B cell (primary cell): ENCODE data around the gene TAX1BP1. TPM values are rescaled to one million over a fixed set of nuclear protein-coding genes. Genes with fewer than 3 reads are reported as not detected.

ENCODE experiments used
- ATAC-seq: fragments of 200-7000 bp; cut with Tn5 transposase; one replicate; pipeline ENCODE4 v1.10.0; 2021; ENCODE audit warnings: low read depth, mild to moderate bottlenecking, moderate number of reproducible peaks, moderate library complexity
- CTCF ChIA-PET: fragments of 350-600 bp; sonication (Branson Sonifier 250); formaldehyde crosslinking; loops from one replicate; lab custom pipeline; 2021; ENCODE audit warnings: antibody characterized with exemption, inconsistent platforms; lab: Charles Lee
- POLR2A ChIA-PET: fragments of 350-600 bp; sonication (Branson Sonifier 250); formaldehyde crosslinking; loops from one replicate; lab custom pipeline; 2021; ENCODE audit warnings: antibody characterized with exemption; lab: Charles Lee
- DNase-seq: peaks from one replicate; pipeline ENCODE4 v3.0.0; 2013
- H2AFZ ChIP-seq: 2 replicates; pipeline ENCODE4 v1.6.1; 2012; ENCODE audit warnings: mild to moderate bottlenecking, low read depth, low read length; ENCODE audit not compliant: insufficient read depth, poor library complexity, severe bottlenecking
- H3K27ac ChIP-seq, 2 donors: 1 replicate in 1 of 2; 2 replicates in 1 of 2; pipeline ENCODE4 v1.5.1; 2012 to 2013; ENCODE audit warnings: low read length in 2 of 2, mild to moderate bottlenecking in 2 of 2, moderate library complexity in 1 of 2
- H3K27me3 ChIP-seq, 4 experiments: fragments of 200-600 bp in 1 of 4; sonication (generic) in 1 of 4; replicated peaks in 1 of 4; 1 replicate in 2 of 4; 2 replicates in 2 of 4; pipeline versions ENCODE4 v1.6.1 to v1.7.0; 2013 to 2016; ENCODE audit warnings: low read length in 3 of 4, mild to moderate bottlenecking in 2 of 4, mixed read lengths in 1 of 4, moderate library complexity in 1 of 4; ENCODE audit not compliant: insufficient read depth in 4 of 4, control insufficient read depth in 3 of 4; ENCODE audit errors: control extremely low read depth in 1 of 4
- H3K36me3 ChIP-seq, 2 experiments: replicated peaks in 1 of 2; 1 replicate in 1 of 2; 2 replicates in 1 of 2; pipeline versions ENCODE4 v1.6.1 to v1.7.1; 2013; ENCODE audit warnings: low read length in 1 of 2; ENCODE audit not compliant: insufficient read depth in 2 of 2, control insufficient read depth in 1 of 2; ENCODE audit errors: control extremely low read depth in 1 of 2, extremely low read depth in 1 of 2
- H3K4me1 ChIP-seq, 2 donors: fragments of 200-600 bp in 1 of 2; sonication (generic) in 1 of 2; 1 replicate in 1 of 2; 2 replicates in 1 of 2; pipeline versions ENCODE4 v1.5.1 to v1.6.1; 2013 to 2017; ENCODE audit warnings: low read length in 2 of 2; ENCODE audit not compliant: control insufficient read depth in 2 of 2, insufficient read depth in 2 of 2
- H3K4me2 ChIP-seq: replicated peaks from 2 replicates; pipeline ENCODE3; 2012; ENCODE audit warnings: mild to moderate bottlenecking, low read depth, low read length; ENCODE audit not compliant: poor library complexity, severe bottlenecking
- H3K4me3 ChIP-seq, 5 experiments: fragments of 200-600 bp in 1 of 5; sonication (generic) in 1 of 5; 1 replicate in 3 of 5; 2 replicates in 2 of 5; pipeline versions ENCODE4 v1.5.1 to v1.7.0; 2011 to 2016; ENCODE audit warnings: low read length in 4 of 5, mild to moderate bottlenecking in 4 of 5, low read depth in 2 of 5, control low read depth in 1 of 5, moderate library complexity in 1 of 5; ENCODE audit not compliant: insufficient read depth in 1 of 5; ENCODE audit errors: control extremely low read depth in 1 of 5, extremely low read depth in 1 of 5
- H3K79me2 ChIP-seq: fragments of 200-600 bp; sonication (generic); one replicate; pipeline ENCODE4 v1.6.0; 2016; ENCODE audit warnings: low read length; ENCODE audit not compliant: control insufficient read depth, insufficient read depth
- H3K9ac ChIP-seq: fragments of 200-600 bp; sonication (generic); 2 replicates; pipeline ENCODE4 v1.6.1; 2017; ENCODE audit warnings: mild to moderate bottlenecking, low read length, moderate library complexity
- H3K9me3 ChIP-seq, 3 donors: one replicate each; pipeline versions ENCODE4 v1.6.1 to v1.7.1; 2013; ENCODE audit warnings: low read length in 2 of 3; ENCODE audit not compliant: control insufficient read depth in 2 of 3, insufficient read depth in 1 of 3; ENCODE audit errors: control extremely low read depth in 1 of 3
- H4K20me1 ChIP-seq: 2 replicates; pipeline ENCODE4 v1.6.0; 2012; ENCODE audit warnings: mild to moderate bottlenecking, low read length; ENCODE audit not compliant: insufficient read depth, control insufficient read depth, poor library complexity, severe bottlenecking
- H3K27ac Mint-ChIP-seq: one replicate; pipeline ENCODE4 v1.8.0; 2021; ENCODE audit warnings: mixed read lengths
- H3K27me3 Mint-ChIP-seq: one replicate; pipeline ENCODE4 v1.8.0; 2021; ENCODE audit warnings: mixed read lengths
- H3K4me1 Mint-ChIP-seq: one replicate; pipeline ENCODE4 v1.8.0; 2021; ENCODE audit warnings: mixed read lengths
- H3K4me3 Mint-ChIP-seq: one replicate; pipeline ENCODE4 v1.8.0; 2021; ENCODE audit warnings: mixed read lengths
- H3K9me3 Mint-ChIP-seq: one replicate; pipeline ENCODE4 v1.8.0; 2022; ENCODE audit warnings: mixed read lengths; ENCODE audit not compliant: insufficient read depth
- CTCF ChIP-seq: fragments of 200-600 bp; IDR thresholded peaks from one replicate; pipeline ENCODE4 v1.8.0; 2022; ENCODE audit warnings: antibody characterized with exemption, mild to moderate bottlenecking
- EZH2 ChIP-seq: IDR thresholded peaks from 2 replicates; pipeline ENCODE4 v1.6.1; 2012; ENCODE audit warnings: borderline replicate concordance, low read depth, mild to moderate bottlenecking, moderate library complexity, low read length; ENCODE audit not compliant: insufficient read depth, poor library complexity, severe bottlenecking
- WGBS: methylation state at CpG from one replicate; pipeline ENCODE4 v1.1.5; 2013; ENCODE audit warnings: missing lambda C conversion rate; ENCODE audit not compliant: insufficient coverage; 5-methylcytosine and 5-hydroxymethylcytosine counted together
- intact Hi-C: fragments of 100-400 bp; cut with micrococcal nuclease; formaldehyde crosslinking; loops from one replicate; pipeline ENCODE4 v1.10.0; 2022
- polyA plus RNA-seq: library from polyadenylated mRNA; depleted of rRNA; stranded (reverse); fragments of >200 nt; gene quantifications from 2 replicates; pipeline ENCODE4 v1.2.3, GENCODE V29; 2012
- total RNA-seq, 2 donors: library from RNA; stranded (reverse); fragments of 120-200 nt in 1 of 2; gene quantifications; 1 replicate in 1 of 2; 2 replicates in 1 of 2; pipeline versions ENCODE4 v1.2.3 to v1.2.4, GENCODE V29; 2013 to 2022

Gene TAX1BP1
- total and polyA plus RNA-seq, 2 donors (not counting 1 experiment from before 2014, with no cell fraction given), result 43.1 to 104 TPM

GRCh38 chr7:27697861-27698430 is 42.0 kb upstream of the TAX1BP1 start:
- Histone ChIP-seq H3K27me3 (peaks cover 0 to 5% (median 1%) of the 10 kb centered on the region in 4 experiments), H3K4me3 (no peak overlapping the region), H3K4me1 (peaks cover 14 to 15% of the 10 kb centered on the region in 2 donors), H3K36me3 (no peaks in the 10 kb centered on the region), H3K4me2 (peak overlapping the region; percentile 13), H4K20me1 (no peaks in the 10 kb centered on the region), H3K79me2 (no peaks in the 10 kb centered on the region), H3K9me3 (no peaks in the 10 kb centered on the region), H3K9ac (peak overlapping the region; percentile 2), H3K27ac (peak overlapping the region; percentile 64 to 73), H2AFZ (peak overlapping the region; percentile 40)
- no peak for TF ChIP-seq EZH2
- TF ChIP-seq CTCF, result no peak
- DNase-seq, result peak; percentile 63
- H3K27me3 Mint-ChIP-seq, result peaks cover 4% of the 10 kb centered on the region
- peak; percentile 94 for ATAC-seq
- ChIA-PET CTCF (interaction anchor here (1.0 to 1.5 kb wide), 3 partner anchors 35 to 43 kb away, joined by 3 read pairs; no protein-coding TSS in a partner anchor), POLR2A (no interaction called here)
- intact Hi-C loops, result loop anchor here (1.0 to 5.0 kb wide), 2 partner anchors 36 to 41 kb away; partner anchors contain the start of gene HIBADH
- H3K27ac Mint-ChIP-seq, result peak overlapping the region; percentile 87
- WGBS, result 30% methylated on average over 3 of the region's 3 CpGs
- H3K9me3 Mint-ChIP-seq, result no peaks in the 10 kb centered on the region
- H3K4me3 Mint-ChIP-seq, result peak overlapping the region; percentile 60
- H3K4me1 Mint-ChIP-seq, result peaks cover 16% of the 10 kb centered on the region

DNA sequence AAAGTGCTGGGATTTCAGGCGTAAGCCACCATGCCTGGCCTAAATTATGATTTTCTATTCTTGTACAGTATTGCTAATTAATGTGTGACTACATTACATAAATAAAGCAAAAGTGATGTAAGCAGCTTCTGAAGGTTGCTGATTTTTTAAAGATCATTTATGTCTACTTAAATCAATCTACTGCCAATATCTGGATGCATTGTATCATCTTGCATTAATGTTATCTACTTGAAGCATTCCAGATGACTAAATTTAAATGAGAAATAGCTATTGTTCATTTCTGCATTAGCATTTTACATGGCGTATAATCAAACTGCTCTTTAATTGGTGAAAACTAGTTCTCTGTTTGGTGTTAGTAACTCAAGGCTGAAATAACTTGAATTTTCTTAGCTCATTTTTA is 40.2 kb upstream of the TAX1BP1 start:
- TF ChIP-seq EZH2 (no peak), CTCF (no peak)
- no CpG with 5 or more reads among the region's 2 CpGs for WGBS
- ATAC-seq (no peak), DNase-seq (no peak)
- H3K4me1 Mint-ChIP-seq, result peaks cover 16% of the 10 kb centered on the region
- no peaks in the 10 kb centered on the region for H3K9me3 ChIP-seq
- no peak overlapping the region for H3K27ac Mint-ChIP-seq
- ChIA-PET CTCF (no interaction called here), POLR2A (interaction anchor here (0.6 to 1.2 kb wide), 2 partner anchors 29 to 40 kb away, joined by 3 to 4 read pairs; no protein-coding TSS in a partner anchor)
- H3K4me2 ChIP-seq, result no peak overlapping the region
- no peaks in the 10 kb centered on the region for H3K36me3 ChIP-seq
- H2AFZ ChIP-seq, result no peak overlapping the region
- H3K27ac ChIP-seq, result no peak overlapping the region
- no peak overlapping the region for H3K9ac ChIP-seq
- H3K4me1 ChIP-seq, result peaks cover 14 to 15% of the 10 kb centered on the region in 2 donors
- H3K79me2 ChIP-seq, result no peaks in the 10 kb centered on the region
- no peaks in the 10 kb centered on the region for H4K20me1 ChIP-seq
- peaks cover 9% of the 10 kb centered on the region for H3K27me3 Mint-ChIP-seq
- H3K4me3 ChIP-seq, result no peak overlapping the region
- H3K9me3 Mint-ChIP-seq, result no peaks in the 10 kb centered on the region
- intact Hi-C loops, result loop anchor here (5.0 kb wide), 1 partner anchor 37 kb away; the partner anchor contains the start of gene HIBADH
- no peak overlapping the region for H3K4me3 Mint-ChIP-seq
- H3K27me3 ChIP-seq, result peaks cover 0 to 5% (median 1%) of the 10 kb centered on the region in 4 experiments
